Measurements from ENCODE around the gene VGF. TPM values are rescaled to one million over a fixed set of nuclear protein-coding genes. Genes with fewer than 3 reads are reported as not detected.

VGF gene
- total RNA-seq, 1 donor from 2014 or later = 51.8 TPM

DNA sequence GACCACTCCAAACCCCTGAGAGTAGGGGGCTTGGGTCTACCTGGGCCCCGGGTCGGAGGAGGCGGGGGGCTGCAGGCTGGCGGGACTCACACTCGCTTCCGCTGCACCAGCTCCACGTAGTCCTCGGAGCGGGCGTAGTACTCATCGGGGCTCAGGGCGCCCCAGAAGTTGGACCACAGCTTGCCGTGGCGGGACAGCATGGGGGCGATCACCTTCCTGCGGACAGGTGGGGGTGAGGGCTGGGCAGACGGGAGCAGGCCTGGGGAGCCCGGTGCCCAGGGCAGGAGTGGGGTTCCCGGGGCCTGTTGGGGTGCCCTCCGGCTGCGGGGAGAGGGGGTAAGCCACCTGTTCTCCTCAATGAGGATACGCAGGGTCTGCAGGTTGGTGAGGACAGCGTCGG lies 46.1 kb upstream of the VGF start:
- FAIRE-seq = no peak

DNA sequence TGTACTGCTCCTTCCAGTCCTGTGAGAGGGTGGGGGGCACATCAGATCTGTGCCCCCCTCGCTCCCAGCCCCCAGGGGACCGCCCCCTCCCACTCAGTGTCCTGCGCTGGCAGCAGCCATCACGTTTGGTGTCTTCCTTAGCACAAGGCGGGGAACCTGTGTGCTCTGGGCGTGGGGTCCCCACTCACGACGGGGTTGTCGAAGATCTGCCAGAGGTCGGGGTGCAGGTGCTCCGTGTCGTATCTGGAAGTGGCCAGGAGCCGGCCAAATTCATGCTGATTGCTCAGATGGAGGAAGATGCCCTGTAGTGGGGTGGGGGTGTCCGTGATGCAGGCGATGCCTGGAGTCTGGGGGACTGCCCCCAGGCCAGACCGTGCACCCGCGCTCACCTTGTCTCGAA lies 44.8 kb upstream of the VGF start:
- DNase-seq (ENCODE audit: low read depth) (no peak), FAIRE-seq (no peak)
- Histone ChIP-seq H3K27ac (ENCODE audit: low read depth, low read length) (no peak overlapping the region), H3K4me2 (ENCODE audit: low read length) (no peak overlapping the region), H3K9ac (ENCODE audit: low read length) (no peak overlapping the region), H3K4me1 (ENCODE audit: insufficient read depth, low read length) (peaks cover under 1% of the 10 kb centered on the region), H4K20me1 (ENCODE audit: insufficient read depth, low read length) (peaks cover 31% of the 10 kb centered on the region), H2AFZ (ENCODE audit: low read depth, low read length) (no peak overlapping the region), H3K9me3 (ENCODE audit: insufficient read depth, low read depth, low read length) (no peaks in the 10 kb centered on the region), H3K79me2 (ENCODE audit: insufficient read depth, low read length) (peaks cover 5% of the 10 kb centered on the region), H3K36me3 (ENCODE audit: insufficient read depth, low read length) (peaks cover 6% of the 10 kb centered on the region), H3K4me3 (ENCODE audit: insufficient read depth, low read depth, low read length) (no peak overlapping the region), H3K27me3 (ENCODE audit: insufficient read depth, low read length) (no peaks in the 10 kb centered on the region)
- Mint-ChIP-seq H3K27ac (ENCODE audit: unreplicated experiment) (no peak overlapping the region), H3K4me1 (ENCODE audit: low read depth, unreplicated experiment) (no peaks in the 10 kb centered on the region), H3K36me3 (ENCODE audit: low read depth, unreplicated experiment) (peaks cover 13% of the 10 kb centered on the region), H3K27me3 (ENCODE audit: low read depth, unreplicated experiment) (no peaks in the 10 kb centered on the region), H3K4me3 (ENCODE audit: unreplicated experiment) (no peak overlapping the region), H3K9me3 (ENCODE audit: unreplicated experiment) (no peaks in the 10 kb centered on the region)
- TF ChIP-seq, protein P1, sequence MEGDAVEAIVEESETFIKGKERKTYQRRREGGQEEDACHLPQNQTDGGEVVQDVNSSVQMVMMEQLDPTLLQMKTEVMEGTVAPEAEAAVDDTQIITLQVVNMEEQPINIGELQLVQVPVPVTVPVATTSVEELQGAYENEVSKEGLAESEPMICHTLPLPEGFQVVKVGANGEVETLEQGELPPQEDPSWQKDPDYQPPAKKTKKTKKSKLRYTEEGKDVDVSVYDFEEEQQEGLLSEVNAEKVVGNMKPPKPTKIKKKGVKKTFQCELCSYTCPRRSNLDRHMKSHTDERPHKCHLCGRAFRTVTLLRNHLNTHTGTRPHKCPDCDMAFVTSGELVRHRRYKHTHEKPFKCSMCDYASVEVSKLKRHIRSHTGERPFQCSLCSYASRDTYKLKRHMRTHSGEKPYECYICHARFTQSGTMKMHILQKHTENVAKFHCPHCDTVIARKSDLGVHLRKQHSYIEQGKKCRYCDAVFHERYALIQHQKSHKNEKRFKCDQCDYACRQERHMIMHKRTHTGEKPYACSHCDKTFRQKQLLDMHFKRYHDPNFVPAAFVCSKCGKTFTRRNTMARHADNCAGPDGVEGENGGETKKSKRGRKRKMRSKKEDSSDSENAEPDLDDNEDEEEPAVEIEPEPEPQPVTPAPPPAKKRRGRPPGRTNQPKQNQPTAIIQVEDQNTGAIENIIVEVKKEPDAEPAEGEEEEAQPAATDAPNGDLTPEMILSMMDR (IDR thresholded peaks at IDR 0.05; ENCODE audit: insufficient read depth, low read depth, low read length) = no peak
- no peak for TF ChIP-seq EZH2 (IDR thresholded peaks at IDR 0.05; ENCODE audit: insufficient read depth, low read length)

More for the DNA sequence above, 46.1 kb upstream of the VGF start:
- H3K4me3 ChIP-seq (ENCODE audit: insufficient read depth, low read depth, low read length) = no peak overlapping the region
- peaks cover 19% of the 10 kb centered on the region for H3K79me2 ChIP-seq (ENCODE audit: insufficient read depth, low read length)
- no peak overlapping the region for H3K27ac ChIP-seq (ENCODE audit: low read depth, low read length)
- peaks cover 41% of the 10 kb centered on the region for H4K20me1 ChIP-seq (ENCODE audit: insufficient read depth, low read length)
- Mint-ChIP-seq H3K27ac (ENCODE audit: unreplicated experiment) (no peak overlapping the region), H3K27me3 (ENCODE audit: low read depth, unreplicated experiment) (no peaks in the 10 kb centered on the region), H3K4me3 (ENCODE audit: unreplicated experiment) (no peak overlapping the region), H3K36me3 (ENCODE audit: low read depth, unreplicated experiment) (peaks cover 13% of the 10 kb centered on the region), H3K9me3 (ENCODE audit: unreplicated experiment) (no peaks in the 10 kb centered on the region), H3K4me1 (ENCODE audit: low read depth, unreplicated experiment) (peaks cover 6% of the 10 kb centered on the region)
- no peak overlapping the region for H3K4me2 ChIP-seq (ENCODE audit: low read length)
- no peak overlapping the region for H3K9ac ChIP-seq (ENCODE audit: low read length)
- no peak overlapping the region for H2AFZ ChIP-seq (ENCODE audit: low read depth, low read length)
- DNase-seq (ENCODE audit: low read depth) = no peak
- H3K27me3 ChIP-seq (ENCODE audit: insufficient read depth, low read length) = no peaks in the 10 kb centered on the region
- H3K4me1 ChIP-seq (ENCODE audit: insufficient read depth, low read length) = peaks cover 14% of the 10 kb centered on the region
- H3K36me3 ChIP-seq (ENCODE audit: insufficient read depth, low read length) = peaks cover 10% of the 10 kb centered on the region
- TF ChIP-seq, protein P1 (IDR thresholded peaks at IDR 0.05; ENCODE audit: insufficient read depth, low read depth, low read length) = no peak
- no peak for TF ChIP-seq EZH2 (IDR thresholded peaks at IDR 0.05; ENCODE audit: insufficient read depth, low read length)
- H3K9me3 ChIP-seq (ENCODE audit: insufficient read depth, low read depth, low read length) = no peaks in the 10 kb centered on the region

DNA sequence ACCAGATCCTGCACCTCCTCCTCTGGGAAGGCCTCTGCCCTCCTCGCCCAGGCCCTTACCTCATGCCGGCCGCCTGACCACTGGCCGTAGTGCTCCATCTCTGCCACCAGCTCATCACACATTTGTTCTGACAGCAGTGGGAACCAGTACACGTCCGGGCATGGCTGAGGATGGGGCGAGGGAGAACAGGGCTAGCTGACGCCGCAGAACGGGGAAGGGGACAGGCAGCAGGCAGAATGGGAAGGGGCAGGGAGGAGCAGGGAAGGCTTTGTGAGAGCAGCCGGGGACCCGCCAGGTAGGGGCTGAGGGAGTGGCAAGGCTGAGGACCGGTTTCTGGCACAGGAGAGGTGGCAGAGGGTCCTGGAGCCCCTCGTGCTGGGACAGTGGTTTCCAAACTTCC lies 43.4 kb upstream of the VGF start:
- H4K20me1 ChIP-seq (ENCODE audit: insufficient read depth, low read length) = peaks cover 26% of the 10 kb centered on the region
- H3K4me1 Mint-ChIP-seq (ENCODE audit: low read depth, unreplicated experiment) = no peaks in the 10 kb centered on the region
- H3K27ac Mint-ChIP-seq (ENCODE audit: unreplicated experiment) = no peak overlapping the region
- H3K9me3 Mint-ChIP-seq (ENCODE audit: unreplicated experiment) = no peaks in the 10 kb centered on the region
- no peaks in the 10 kb centered on the region for H3K9me3 ChIP-seq (ENCODE audit: insufficient read depth, low read depth, low read length)
- TF ChIP-seq, protein P1 (IDR thresholded peaks at IDR 0.05; ENCODE audit: insufficient read depth, low read depth, low read length) = no peak
- TF ChIP-seq EZH2 (IDR thresholded peaks at IDR 0.05; ENCODE audit: insufficient read depth, low read length) = no peak
- peaks cover 9% of the 10 kb centered on the region for H3K36me3 Mint-ChIP-seq (ENCODE audit: low read depth, unreplicated experiment)
- H3K4me2 ChIP-seq (ENCODE audit: low read length) = no peak overlapping the region
- H3K9ac ChIP-seq (ENCODE audit: low read length) = no peak overlapping the region
- DNase-seq (ENCODE audit: low read depth) (no peak), FAIRE-seq (no peak)
- no peaks in the 10 kb centered on the region for H3K79me2 ChIP-seq (ENCODE audit: insufficient read depth, low read length)
- no peaks in the 10 kb centered on the region for H3K4me1 ChIP-seq (ENCODE audit: insufficient read depth, low read length)
- H3K4me3 ChIP-seq (ENCODE audit: insufficient read depth, low read depth, low read length) = no peak overlapping the region
- peaks cover 6% of the 10 kb centered on the region for H3K36me3 ChIP-seq (ENCODE audit: insufficient read depth, low read length)
- H3K27me3 Mint-ChIP-seq (ENCODE audit: low read depth, unreplicated experiment) = peaks cover 3% of the 10 kb centered on the region
- H3K27ac ChIP-seq (ENCODE audit: low read depth, low read length) = no peak overlapping the region
- no peak overlapping the region for H2AFZ ChIP-seq (ENCODE audit: low read depth, low read length)
- H3K27me3 ChIP-seq (ENCODE audit: insufficient read depth, low read length) = no peaks in the 10 kb centered on the region
- H3K4me3 Mint-ChIP-seq (ENCODE audit: unreplicated experiment) = no peak overlapping the region

All from astrocyte (in vitro differentiated cells and primary cell).